HG03460 (cell line): ENCODE data around the gene CST9.
"Not testable (repeated sequence)": the region's sequence is repeated elsewhere in the genome, so short reads cannot be mapped to it uniquely, and the experiment has no call there.

ENCODE experiments used
- ATAC-seq: cut with Tn5 transposase; IDR thresholded peaks from one replicate; pipeline ENCODE4 v1.9.1; 2021; ENCODE audit not compliant: unreplicated experiment

CST9 gene

GRCh38 chr20:23624324-23624691 is 18.6 kb upstream of the CST9 start:
- no peak for ATAC-seq

- ATAC-seq: no peak
These were observed 18.1 kb upstream of the CST9 start for GRCh38 chr20:23623666-23624323.

GRCh38 chr20:23622839-23623343 is 17.2 kb upstream of the CST9 start:
- peak; percentile 63 for ATAC-seq

DNA sequence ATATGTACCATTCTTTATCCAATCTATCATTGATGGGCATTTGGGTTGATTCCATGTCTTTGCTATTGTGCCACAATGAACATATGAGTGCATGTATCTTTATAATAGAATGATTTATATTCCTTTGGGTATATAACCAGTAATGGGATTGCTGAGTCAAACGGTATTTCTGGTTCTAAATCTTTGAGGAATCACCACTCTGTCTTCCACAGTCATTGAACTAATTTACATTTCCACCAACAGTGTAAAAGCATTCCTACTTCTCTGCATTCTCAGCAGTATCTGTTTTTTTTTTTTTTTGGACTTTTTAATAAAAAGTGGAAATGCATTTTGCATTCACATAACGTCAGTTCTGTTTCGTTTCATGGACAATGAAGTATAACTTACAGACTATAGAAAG is 16.7 kb upstream of the CST9 start:
- ATAC-seq: not testable (repeated sequence)

DNA sequence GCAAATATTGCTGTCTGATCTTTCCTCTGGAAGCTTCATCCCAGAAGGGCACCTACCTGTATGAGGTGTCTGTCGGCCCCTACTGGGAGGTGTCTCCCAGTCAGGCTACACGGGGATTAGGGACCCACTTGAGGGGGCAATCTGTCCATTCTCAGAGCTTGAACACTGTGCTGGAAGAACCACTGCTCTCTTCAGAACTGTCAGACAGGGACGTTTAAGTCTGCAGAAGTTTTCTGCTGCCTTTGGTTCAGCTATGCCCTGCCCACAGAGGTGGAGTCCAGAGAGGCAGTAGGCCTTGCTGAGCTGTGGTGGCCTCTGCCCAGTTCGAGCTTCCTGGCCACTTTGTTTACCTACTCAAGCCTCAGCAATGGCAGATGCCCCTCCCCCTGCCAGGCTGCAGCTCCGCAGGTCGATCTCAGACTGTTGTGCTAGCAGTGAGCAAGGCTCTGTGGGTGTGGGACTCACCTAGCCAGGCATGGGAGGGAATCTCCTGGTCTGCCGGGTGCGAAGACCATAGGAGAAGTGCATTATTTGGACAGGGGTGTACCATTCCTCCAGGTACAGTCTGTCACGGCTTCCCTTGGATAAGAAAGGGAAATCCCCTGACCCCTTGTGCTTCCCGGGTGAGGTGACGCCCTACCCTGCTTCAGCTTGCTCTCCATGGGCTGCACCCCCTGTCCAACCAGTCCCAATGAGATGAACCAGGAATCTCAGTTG is 15.1 kb upstream of the CST9 start:
- not testable (repeated sequence) for ATAC-seq

- no peak for ATAC-seq
These were observed 8.4 kb upstream of the CST9 start for GRCh38 chr20:23614163-23614562.

GRCh38 chr20:23613676-23614075 is 8.0 kb upstream of the CST9 start:
- ATAC-seq: no peak

DNA sequence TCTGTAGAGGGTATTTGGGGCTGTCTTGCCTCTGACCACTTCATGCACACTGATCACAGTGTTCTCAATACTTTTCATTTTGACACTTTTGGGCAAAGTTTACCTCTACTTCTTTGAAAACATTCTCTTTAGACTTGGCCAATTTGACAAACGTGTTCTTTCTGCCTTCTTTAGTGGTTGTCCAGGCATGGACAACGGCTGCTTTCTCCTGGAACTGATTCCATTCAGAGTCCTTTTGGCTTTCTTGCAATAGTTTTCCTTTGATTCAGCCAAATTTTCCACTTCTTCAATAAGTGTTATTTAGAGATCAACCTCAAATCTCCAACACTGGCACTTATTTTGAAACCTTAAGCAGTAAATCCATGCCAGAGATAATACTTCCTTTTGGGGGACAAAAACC is 6.7 kb upstream of the CST9 start:
- no peak for ATAC-seq

- no peak for ATAC-seq
These were observed 3.9 kb upstream of the CST9 start for GRCh38 chr20:23609486-23610109.

GRCh38 chr20:23608251-23608846 is 2.6 kb upstream of the CST9 start:
- ATAC-seq: no peak

DNA sequence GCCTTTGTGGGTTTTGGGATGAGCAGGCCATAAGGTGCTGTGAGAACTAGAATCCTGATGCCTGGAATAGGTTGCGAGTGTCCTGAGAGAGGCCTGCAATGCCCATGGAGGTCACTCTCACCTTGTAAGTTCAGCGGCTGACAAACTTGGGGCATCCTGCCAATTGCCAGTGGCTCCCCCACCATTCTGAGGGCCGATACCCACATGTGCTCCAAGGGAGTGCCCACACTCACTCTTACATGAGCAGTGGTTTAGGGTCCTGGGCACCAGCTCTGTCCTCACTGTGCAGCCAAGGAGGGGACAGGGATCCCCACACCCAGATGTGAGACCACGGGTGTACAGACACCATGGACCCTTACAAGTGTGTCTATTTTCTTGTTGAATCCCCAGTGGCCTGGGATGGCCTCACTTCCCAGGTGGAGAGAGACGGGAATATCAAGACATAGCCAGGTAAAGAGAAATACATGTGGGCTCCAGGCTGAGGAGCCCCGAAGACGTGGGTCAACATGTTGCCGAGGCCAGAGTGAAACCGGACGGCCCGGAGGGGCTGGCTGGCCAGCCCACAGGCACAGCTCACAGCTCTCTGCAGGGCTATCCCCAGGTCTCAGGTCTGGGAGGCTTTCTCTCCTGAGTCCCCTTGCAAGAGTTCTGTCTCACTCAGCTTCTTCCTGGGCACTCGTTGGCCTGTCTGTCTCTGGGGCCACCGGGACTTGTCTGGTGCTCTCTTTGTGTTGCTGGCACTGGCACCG is 2.0 kb upstream of the CST9 start:
- ATAC-seq: no peak

- peak; percentile 88 for ATAC-seq
These were observed 934 bp upstream of the CST9 start for GRCh38 chr20:23606652-23607049.

GRCh38 chr20:23604306-23604705 is 1.4 kb downstream of the CST9 start:
- no peak for ATAC-seq

- no peak for ATAC-seq
These were observed 2.4 kb downstream of the CST9 start for GRCh38 chr20:23603321-23603720.

- no peak for ATAC-seq
These were observed 3.0 kb downstream of the CST9 start for GRCh38 chr20:23602699-23603098.

GRCh38 chr20:23602241-23602640 is 3.5 kb downstream of the CST9 start:
- no peak for ATAC-seq

DNA sequence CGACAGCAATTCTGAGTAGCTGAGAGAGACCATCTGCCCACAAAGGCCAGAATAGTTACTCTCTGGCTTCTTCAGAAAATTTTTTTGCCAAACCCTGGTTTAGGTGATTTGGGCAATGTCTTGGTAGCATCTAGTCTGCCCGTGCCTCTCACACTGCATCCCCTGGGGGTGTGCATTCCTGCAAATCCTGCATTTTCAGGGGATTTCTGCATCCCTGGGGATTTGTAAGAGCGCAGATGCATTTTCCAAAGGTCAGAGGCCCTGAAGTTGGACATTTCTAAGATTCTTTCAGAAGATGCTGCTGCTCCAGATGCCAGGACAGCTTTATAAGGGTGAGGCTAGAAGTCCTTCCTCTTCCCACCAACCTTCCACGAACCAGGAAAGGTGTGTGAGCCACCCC is 4.0 kb downstream of the CST9 start:
- no peak for ATAC-seq

DNA sequence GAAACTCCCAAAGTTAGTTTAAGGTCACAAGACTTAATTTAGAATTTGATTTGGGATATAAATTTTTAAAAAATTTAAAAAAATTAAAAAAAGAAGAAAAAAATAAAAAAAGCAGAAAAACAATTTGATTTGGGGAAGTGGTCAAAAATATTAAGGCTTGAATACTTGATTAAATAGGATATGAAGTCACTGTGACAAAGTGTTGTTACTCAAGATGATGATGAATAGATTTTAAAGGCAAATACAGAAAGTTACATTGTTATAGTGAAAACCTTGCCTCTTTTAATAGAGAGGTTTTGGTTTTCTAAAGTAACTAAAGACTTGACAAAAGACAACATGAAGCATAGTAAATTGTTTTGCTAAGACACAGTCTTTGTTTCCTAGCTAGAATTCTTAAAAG is 7.2 kb downstream of the CST9 start:
- no peak for ATAC-seq

DNA sequence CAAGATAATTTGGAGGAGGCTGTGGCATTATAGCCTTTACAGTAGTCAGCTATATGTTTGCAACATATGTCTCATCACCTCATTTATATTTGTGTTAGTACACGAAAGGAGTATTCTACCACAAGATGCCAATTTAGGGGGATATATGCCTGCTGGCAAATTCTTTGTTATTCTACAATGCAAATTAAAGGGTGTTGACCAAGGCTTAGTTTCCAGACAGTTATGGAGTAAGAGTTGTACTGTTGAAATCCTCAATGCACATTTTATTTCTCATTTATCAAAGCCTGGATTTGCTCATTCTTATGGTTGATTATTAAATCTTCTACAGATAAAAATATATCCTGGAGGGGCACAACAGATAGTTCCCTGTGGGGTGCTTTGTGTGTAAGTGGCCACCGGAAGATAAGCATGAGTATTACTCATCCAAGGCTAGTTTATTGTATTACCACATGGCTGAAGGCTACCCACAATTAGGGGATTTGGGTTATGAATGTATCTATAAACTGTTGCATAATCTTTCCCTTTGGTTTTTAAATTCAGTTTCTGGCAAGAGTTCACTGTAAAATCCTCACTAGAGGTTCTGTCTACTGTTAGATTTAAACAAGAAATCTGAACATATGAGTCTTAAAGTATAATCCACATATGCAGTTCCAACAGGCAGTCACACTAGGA is 9.0 kb downstream of the CST9 start:
- no peak for ATAC-seq

- ATAC-seq: no peak
These were observed 9.8 kb downstream of the CST9 start for GRCh38 chr20:23595941-23596340.
